Fibroblast of pulmonary artery (primary cell): Measurements from ENCODE around the gene ZG16B.

Source experiments
- DNase-seq: peaks from one replicate; pipeline ENCODE4 v3.0.0-alpha.2; 2010; ENCODE audit warnings: low read depth
- H3K4me3 ChIP-seq: replicated peaks from 2 replicates; pipeline ENCODE4 v1.5.1; 2011; ENCODE audit warnings: low read depth, mild to moderate bottlenecking, control low read depth, low read length, moderate library complexity
- CTCF ChIP-seq: IDR thresholded peaks from 2 replicates; pipeline ENCODE4 v1.5.1; 2011; ENCODE audit warnings: mild to moderate bottlenecking, control low read depth, low read length, inconsistent platforms; ENCODE audit errors: missing control alignments

ZG16B gene

GRCh38 chr16:2825049-2825742, 4.9 kb upstream of the ZG16B start:
- no peak for DNase-seq
- no peak for TF ChIP-seq CTCF
- H3K4me3 ChIP-seq, result no peak overlapping the region

DNA sequence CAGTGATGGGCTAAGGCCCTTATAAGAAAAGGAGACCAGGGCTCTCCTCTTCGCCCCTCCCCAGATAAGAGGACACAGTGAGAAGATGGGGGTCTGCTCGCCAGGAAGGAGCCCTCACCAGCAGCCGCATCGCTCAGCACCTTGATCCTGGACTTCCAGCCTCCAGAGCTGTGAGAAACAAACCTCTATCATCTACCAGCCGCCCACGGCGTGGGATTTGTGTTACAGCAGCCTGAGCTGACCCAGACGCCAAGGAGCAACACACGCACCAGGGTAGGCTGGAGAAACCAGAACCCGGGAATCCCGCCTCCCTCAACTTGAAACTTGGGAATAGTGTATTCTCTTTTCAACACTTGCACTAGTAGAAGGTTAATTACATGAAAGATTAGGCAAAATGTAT, 4.2 kb upstream of the ZG16B start:
- no peak for TF ChIP-seq CTCF
- H3K4me3 ChIP-seq, result no peak overlapping the region
- DNase-seq, result no peak

GRCh38 chr16:2826591-2827373, 3.3 kb upstream of the ZG16B start:
- H3K4me3 ChIP-seq, result no peak overlapping the region
- no peak for DNase-seq
- TF ChIP-seq CTCF, result no peak

DNA sequence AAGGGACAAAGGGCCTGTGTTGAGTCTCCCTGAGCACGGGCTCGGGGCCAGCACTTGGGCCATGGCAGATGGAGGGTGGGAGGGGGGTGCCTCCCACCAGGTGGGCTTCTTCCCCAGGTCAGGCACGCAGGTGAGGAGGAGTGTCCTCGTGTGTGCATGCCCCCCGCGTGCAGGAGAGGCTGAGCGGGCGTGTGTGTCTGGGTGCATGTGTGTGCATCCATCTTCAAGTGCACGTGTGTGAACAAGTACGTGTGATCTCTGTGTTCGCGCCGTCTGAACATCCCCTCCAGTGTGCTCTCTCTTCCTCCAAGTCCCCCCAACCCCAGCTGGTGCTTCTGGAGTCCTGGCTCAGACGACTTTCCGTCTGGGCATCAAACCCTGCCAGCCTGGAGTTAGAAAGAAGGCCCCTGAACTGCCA, 2.7 kb upstream of the ZG16B start:
- DNase-seq, result no peak
- no peak overlapping the region for H3K4me3 ChIP-seq
- TF ChIP-seq CTCF, result no peak

- TF ChIP-seq CTCF, result no peak
- DNase-seq, result no peak
- no peak overlapping the region for H3K4me3 ChIP-seq
Measured at GRCh38 chr16:2827831-2828520, 2.1 kb upstream of the ZG16B start.

DNA sequence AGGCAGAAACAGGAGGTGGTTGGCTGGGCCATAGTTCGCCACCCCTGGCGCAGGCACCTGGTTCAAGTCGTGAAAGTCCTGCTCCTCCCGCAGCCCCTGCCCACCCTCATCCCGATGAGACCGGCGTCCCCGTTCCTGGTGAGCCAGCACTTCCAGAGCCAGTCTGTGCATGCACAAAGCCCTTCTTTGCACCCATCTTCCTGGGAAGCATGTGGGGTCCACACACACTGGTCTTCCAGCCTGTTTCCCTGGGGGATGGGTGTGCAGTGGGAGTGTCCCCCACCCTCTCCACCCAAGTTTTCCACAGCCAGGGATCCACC, 1.6 kb upstream of the ZG16B start:
- no peak for TF ChIP-seq CTCF
- no peak overlapping the region for H3K4me3 ChIP-seq
- DNase-seq, result no peak
